ENCODE results near the gene RFT1. TPM values are rescaled to one million over a fixed set of nuclear protein-coding genes. Genes with fewer than 3 reads are reported as not detected.

RFT1 gene
- total RNA-seq, 1 donor, result 11.9 TPM

DNA sequence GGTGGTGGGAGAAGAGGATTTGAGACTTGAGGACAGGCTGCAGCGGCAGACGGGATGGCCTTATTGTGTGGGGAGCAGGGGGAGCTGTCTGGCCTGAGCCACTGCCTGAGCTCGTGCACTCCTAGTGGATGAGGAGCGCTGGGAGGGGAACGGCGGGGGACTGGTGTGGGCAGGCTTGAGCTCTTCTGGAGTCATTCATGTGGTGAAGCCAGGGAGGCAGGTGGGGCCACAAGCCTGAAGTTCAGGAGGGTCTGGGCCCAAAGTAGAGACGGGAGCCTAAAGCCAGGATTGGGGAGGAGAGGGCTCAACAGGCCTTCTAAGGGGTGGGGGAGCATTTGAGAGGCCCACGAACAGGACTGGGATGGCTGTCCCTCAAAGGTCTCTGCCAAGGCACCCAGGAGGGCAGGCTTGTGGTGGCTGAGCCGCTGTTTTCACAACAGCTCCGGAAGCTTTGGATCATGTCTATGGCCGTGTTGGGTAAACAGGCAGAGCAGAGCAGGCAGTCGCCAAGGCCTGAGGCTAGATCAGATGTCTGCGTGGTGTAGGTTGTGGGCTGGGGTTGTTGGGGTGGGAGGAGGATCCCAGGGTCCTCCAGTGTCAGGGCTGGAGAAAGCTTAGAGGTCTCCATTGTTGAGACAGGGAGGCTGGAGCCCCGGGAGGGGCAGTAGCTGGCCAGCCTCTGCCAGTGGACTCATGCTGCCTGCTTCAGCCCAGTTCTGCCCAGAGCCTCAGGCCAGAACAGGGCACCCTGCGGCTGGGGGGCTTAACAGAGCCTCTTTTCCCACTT is 39.0 kb upstream of the RFT1 start:
- no peak overlapping the region for H3K27ac ChIP-seq (ENCODE audit: low read depth, low read length)
- H2AFZ ChIP-seq (ENCODE audit: low read length), result peak overlapping the region; percentile 65
- no peaks in the 10 kb centered on the region for H3K27me3 ChIP-seq (ENCODE audit: insufficient read depth, low read length)
- no peaks in the 10 kb centered on the region for H4K20me1 ChIP-seq (ENCODE audit: insufficient read depth, low read length)
- no peaks in the 10 kb centered on the region for H3K9me3 ChIP-seq (ENCODE audit: low read depth, low read length)
- H3K79me2 ChIP-seq (ENCODE audit: insufficient read depth, low read length), result peaks cover 40% of the 10 kb centered on the region
- peaks cover 16% of the 10 kb centered on the region for H3K4me1 ChIP-seq (ENCODE audit: insufficient read depth, low read length)
- no peak for TF ChIP-seq CTCF (IDR thresholded peaks at IDR 0.05; ENCODE audit: extremely low read depth, low read depth, low read length)
- no peak overlapping the region for H3K4me3 ChIP-seq (ENCODE audit: insufficient read depth, low read length)
- no peaks in the 10 kb centered on the region for H3K36me3 ChIP-seq (ENCODE audit: insufficient read depth, low read length)
- peak; percentile 79 for DNase-seq (ENCODE audit: insufficient read length, low spot score, missing footprints)
- no peak overlapping the region for H3K4me2 ChIP-seq (ENCODE audit: insufficient read depth, low read length)

GRCh38 chr3:53168175-53168923 is 38.1 kb upstream of the RFT1 start:
- no peak for TF ChIP-seq CTCF (IDR thresholded peaks at IDR 0.05; ENCODE audit: extremely low read depth, low read depth, low read length)
- H3K27ac ChIP-seq (ENCODE audit: low read depth, low read length), result no peak overlapping the region
- peaks cover 40% of the 10 kb centered on the region for H3K79me2 ChIP-seq (ENCODE audit: insufficient read depth, low read length)
- H3K4me3 ChIP-seq (ENCODE audit: insufficient read depth, low read length), result no peak overlapping the region
- H3K4me1 ChIP-seq (ENCODE audit: insufficient read depth, low read length), result peaks cover 18% of the 10 kb centered on the region
- no peaks in the 10 kb centered on the region for H3K9me3 ChIP-seq (ENCODE audit: low read depth, low read length)
- H3K27me3 ChIP-seq (ENCODE audit: insufficient read depth, low read length), result no peaks in the 10 kb centered on the region
- H4K20me1 ChIP-seq (ENCODE audit: insufficient read depth, low read length), result no peaks in the 10 kb centered on the region
- H3K36me3 ChIP-seq (ENCODE audit: insufficient read depth, low read length), result no peaks in the 10 kb centered on the region
- H3K4me2 ChIP-seq (ENCODE audit: insufficient read depth, low read length), result no peak overlapping the region
- peak; percentile 77 for DNase-seq (ENCODE audit: insufficient read length, low spot score, missing footprints)
- H2AFZ ChIP-seq (ENCODE audit: low read length), result no peak overlapping the region

DNA sequence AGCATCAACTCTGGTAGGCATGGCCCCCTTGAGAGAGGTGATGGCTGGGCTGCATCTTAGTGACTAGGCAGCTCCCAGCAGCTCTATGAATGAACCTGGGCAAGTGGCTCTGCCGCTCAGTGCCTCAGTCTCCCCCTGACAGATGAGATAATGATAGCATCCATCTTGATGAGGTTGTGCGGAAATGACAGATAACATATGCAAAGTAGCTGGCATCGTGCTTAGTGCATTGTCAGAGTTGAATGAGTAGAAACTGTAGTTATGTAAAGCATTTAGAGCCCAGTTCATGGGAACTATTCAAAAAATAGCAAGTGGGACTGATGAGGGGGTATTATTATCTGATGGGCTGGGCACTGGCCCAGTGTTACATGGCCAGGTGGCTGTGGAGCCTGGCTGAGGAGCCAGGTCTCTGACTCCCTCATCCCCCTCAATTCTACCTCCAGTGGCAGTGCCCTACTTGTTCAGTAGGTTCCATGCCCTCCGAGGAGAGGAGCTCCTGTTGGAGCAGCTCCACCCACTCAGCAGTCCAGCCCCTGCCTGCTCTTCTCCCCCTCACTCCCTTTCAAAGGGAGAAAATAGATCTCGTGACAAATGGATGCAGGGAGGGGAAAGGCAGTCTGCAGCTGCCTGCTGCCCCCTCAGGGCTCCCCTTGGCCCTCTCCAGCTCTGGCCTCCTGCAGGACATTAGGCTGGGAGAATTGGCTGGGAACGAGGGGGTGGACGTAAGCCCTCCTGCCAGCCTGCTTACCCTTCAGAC is 37.4 kb upstream of the RFT1 start:
- peak overlapping the region; percentile 46 for H3K4me2 ChIP-seq (ENCODE audit: insufficient read depth, low read length)
- peaks cover 26% of the 10 kb centered on the region for H3K4me1 ChIP-seq (ENCODE audit: insufficient read depth, low read length)
- H3K36me3 ChIP-seq (ENCODE audit: insufficient read depth, low read length), result no peaks in the 10 kb centered on the region
- H2AFZ ChIP-seq (ENCODE audit: low read length), result peak overlapping the region; percentile 88
- DNase-seq (ENCODE audit: insufficient read length, low spot score, missing footprints), result peak; percentile 85
- H3K4me3 ChIP-seq (ENCODE audit: insufficient read depth, low read length), result no peak overlapping the region
- H3K27ac ChIP-seq (ENCODE audit: low read depth, low read length), result peak overlapping the region; percentile 35
- peaks cover 43% of the 10 kb centered on the region for H3K79me2 ChIP-seq (ENCODE audit: insufficient read depth, low read length)
- H3K9me3 ChIP-seq (ENCODE audit: low read depth, low read length), result no peaks in the 10 kb centered on the region
- H4K20me1 ChIP-seq (ENCODE audit: insufficient read depth, low read length), result peaks cover 5% of the 10 kb centered on the region
- no peak for TF ChIP-seq CTCF (IDR thresholded peaks at IDR 0.05; ENCODE audit: extremely low read depth, low read depth, low read length)
- H3K27me3 ChIP-seq (ENCODE audit: insufficient read depth, low read length), result no peaks in the 10 kb centered on the region

Measured in osteoblast (primary cell).